K562 (cell line): ENCODE results near the gene BIK. TPM values are rescaled to one million over a fixed set of nuclear protein-coding genes. Genes with fewer than 3 reads are reported as not detected.

Source experiments
- CREM ChIP-seq: IDR thresholded peaks from 2 replicates; pipeline ENCODE4 v1.6.1; 2014; ENCODE audit warnings: antibody characterized with exemption, low read depth
- DNMT1 ChIP-seq: fragments of 450-650 bp; IDR thresholded peaks from 2 replicates; pipeline ENCODE4 v1.6.1; 2016; ENCODE audit warnings: antibody characterized with exemption, mild to moderate bottlenecking
- ELF1 ChIP-seq: fragments of 200-800 bp; sonication (Bioruptor generic); IDR thresholded peaks from 2 replicates; pipeline ENCODE4 v1.6.1; 2016; ENCODE audit warnings: missing genetic modification characterization, missing compliant biosample characterization
- FIP1L1 ChIP-seq: fragments of 200-400 bp; formaldehyde crosslinking; IDR thresholded peaks from 2 replicates; pipeline ENCODE4 v1.6.1; 2018; ENCODE audit warnings: mild to moderate bottlenecking, low read depth, low read length; ENCODE audit not compliant: poor library complexity, severe bottlenecking
- ID3 ChIP-seq, 2 experiments: fragments of 250-450 bp in 1 of 2; fragments of 450-650 bp in 1 of 2; sonication (Bioruptor Pico) in 1 of 2; IDR thresholded peaks; 2 replicates each; pipeline versions ENCODE4 v1.6.1 to v1.8.0; 2016 to 2021; ENCODE audit warnings: mild to moderate bottlenecking in 2 of 2, moderate library complexity in 2 of 2, missing compliant biosample characterization in 1 of 2, missing genetic modification characterization in 1 of 2
- JUN ChIP-seq, 2 experiments: sonication (generic) in 1 of 2; formaldehyde crosslinking in 1 of 2; IDR thresholded peaks; 2 replicates each; pipeline versions ENCODE4 v1.6.1 to v1.8.0; 2012 to 2022; ENCODE audit warnings: borderline replicate concordance in 2 of 2, mild to moderate bottlenecking in 2 of 2, improper control_type of control experiment in 1 of 2, low read depth in 1 of 2, low read length in 1 of 2, missing genetic modification reagents in 1 of 2
- RB1 ChIP-seq: fragments of 450-650 bp; IDR thresholded peaks from 2 replicates; pipeline ENCODE4 v1.6.1; 2017; ENCODE audit warnings: low read depth, mild to moderate bottlenecking
- SMARCA4 ChIP-seq: fragments of 450-650 bp; IDR thresholded peaks from 2 replicates; pipeline ENCODE4 v1.6.1; 2016
- SREBF2 ChIP-seq: sonication (generic); formaldehyde crosslinking; IDR thresholded peaks from 2 replicates; pipeline ENCODE4 v1.4.0; 2020; ENCODE audit warnings: mild to moderate bottlenecking, missing genetic modification reagents
- SRSF3 ChIP-seq: fragments of 200-400 bp; formaldehyde crosslinking; IDR thresholded peaks from 2 replicates; pipeline ENCODE4 v1.6.1; 2016; ENCODE audit warnings: mild to moderate bottlenecking, low read length, moderate library complexity; ENCODE audit not compliant: insufficient read depth
- STAT6 ChIP-seq: sonication (generic); formaldehyde crosslinking; IDR thresholded peaks from 2 replicates; pipeline ENCODE4 v1.8.1; 2023; ENCODE audit warnings: mild to moderate bottlenecking, missing genetic modification reagents
- TEAD4 ChIP-seq, 2 experiments: sonication (generic) in 1 of 2; formaldehyde crosslinking in 1 of 2; IDR thresholded peaks; 2 replicates each; pipeline versions ENCODE4 v1.6.1 to v1.8.0; 2012 to 2022; ENCODE audit warnings: borderline replicate concordance in 1 of 2, inconsistent platforms in 1 of 2, low read length in 1 of 2, mild to moderate bottlenecking in 1 of 2, missing genetic modification reagents in 1 of 2
- THRAP3 ChIP-seq: fragments of 450-650 bp; IDR thresholded peaks from 2 replicates; pipeline ENCODE4 v1.6.1; 2016; ENCODE audit warnings: mild to moderate bottlenecking, inconsistent platforms, borderline replicate concordance
- U2AF1 ChIP-seq: fragments of 200-400 bp; formaldehyde crosslinking; optimal IDR thresholded peaks from 2 replicates; pipeline ENCODE3; 2017; ENCODE audit warnings: mild to moderate bottlenecking, low read depth, low read length, moderate library complexity
- ZBTB34 ChIP-seq: fragments of 250-450 bp; sonication (Bioruptor Pico); IDR thresholded peaks from 2 replicates; pipeline ENCODE4 v1.8.0; 2021; ENCODE audit warnings: mild to moderate bottlenecking, moderate library complexity
- ZC3H11A ChIP-seq: IDR thresholded peaks from 2 replicates; pipeline ENCODE4 v1.6.1; 2012; ENCODE audit warnings: low read depth, low read length, improper control_type of control experiment
- ZNF165 ChIP-seq: fragments of 250-450 bp; sonication (Bioruptor Pico); IDR thresholded peaks from 2 replicates; pipeline ENCODE4 v1.4.0; 2020; ENCODE audit warnings: borderline replicate concordance
- ZNF184 ChIP-seq: sonication (generic); formaldehyde crosslinking; IDR thresholded peaks from 2 replicates; pipeline ENCODE4 v1.5.0; 2020; ENCODE audit warnings: missing genetic modification reagents
- ZNF445 ChIP-seq: fragments of 250-450 bp; sonication (Bioruptor Pico); IDR thresholded peaks from 2 replicates; pipeline ENCODE4 v1.4.0; 2020; ENCODE audit warnings: low read depth, mild to moderate bottlenecking, moderate library complexity
- ZNF589 ChIP-seq: fragments of 200-800 bp; sonication (Bioruptor generic); IDR thresholded peaks from 2 replicates; pipeline ENCODE4 v1.6.1; 2016; ENCODE audit warnings: low read depth, missing genetic modification characterization, missing compliant biosample characterization
- ZSCAN29 ChIP-seq: fragments of 450-650 bp; IDR thresholded peaks from 2 replicates; pipeline ENCODE4 v1.6.1; 2017
- polyA plus RNA-seq, 8 experiments: library from polyadenylated mRNA; depleted of rRNA in 4 of 8; stranded (reverse) in 5 of 8; unstranded in 3 of 8; fragments of >200 nt; fragmentation: Nextera tagmentation in 2 of 8; fragmentation: Illumina TruSeq in 1 of 8; extraction: Ambion mirVana in 2 of 8; extraction: Trizol in 1 of 8; gene quantifications; 2 replicates each; pipeline versions ENCODE4 v1.2.1 to v1.2.3, GENCODE V29; 2011 to 2014; ENCODE audit warnings: inconsistent platforms in 1 of 8, missing spikeins in 1 of 8
- total RNA-seq, 7 experiments: library from RNA; depleted of rRNA in 6 of 7; stranded (reverse); fragments of >200 nt in 6 of 7; fragmentation: Illumina TruSeq in 2 of 7; extraction: Trizol in 2 of 7; gene quantifications; 2 replicates each; pipeline versions ENCODE4 v1.2.1 to v1.2.3, GENCODE V29; 2011 to 2021; ENCODE audit warnings: low replicate concordance in 1 of 7

Gene BIK
- total and polyA plus RNA-seq, 9 of the 15 experiments (the other 6 are each of a cell fraction or from before 2014, with no cell fraction given) = 0.08 to 0.23 (median 0.18) TPM; not detected in 4

GRCh38 chr22:43142880-43143562 lies 32.5 kb downstream of the BIK start, which contains the start of gene MCAT (continued):
- no peak for TF ChIP-seq STAT6 (CRISPR knock-in tag)
- TF ChIP-seq THRAP3 = no peak
- TF ChIP-seq SMARCA4 = no peak
- TF ChIP-seq FIP1L1 = peak; percentile 38
- TF ChIP-seq TEAD4 (IDR thresholded peaks at IDR 0.05; ENCODE audit: low read length) = no peak
- no peak for TF ChIP-seq TEAD4 (CRISPR knock-in tag; IDR thresholded peaks at IDR 0.05; ENCODE audit: borderline replicate concordance)
- TF ChIP-seq ELF1 = peak; percentile 86
- TF ChIP-seq RB1 = peak; percentile 90
- no peak for TF ChIP-seq ZBTB34 (CRISPR knock-in tag)
- TF ChIP-seq CREM = peak; percentile 80
- no peak; the same call in 1 of the 2 replicates for TF ChIP-seq ZC3H11A
- no peak for TF ChIP-seq SRSF3
- no peak for TF ChIP-seq ZNF589 (CRISPR knock-in tag)
- TF ChIP-seq ZNF165 = no peak
- TF ChIP-seq ZNF184 (CRISPR knock-in tag) = no peak
- TF ChIP-seq U2AF1 = no peak
- TF ChIP-seq SREBF2 = no peak
- TF ChIP-seq ZSCAN29 = no peak
- TF ChIP-seq ZNF445 (CRISPR knock-in tag) = no peak
- no peak for TF ChIP-seq JUN (IDR thresholded peaks at IDR 0.05; ENCODE audit: borderline replicate concordance, low read depth, low read length)
- no peak for TF ChIP-seq JUN (CRISPR knock-in tag; IDR thresholded peaks at IDR 0.05; ENCODE audit: borderline replicate concordance)
- TF ChIP-seq DNMT1 = no peak
- TF ChIP-seq ID3 (CRISPR knock-in tag; IDR thresholded peaks at IDR 0.05) = no peak
- TF ChIP-seq ID3 (tag; IDR thresholded peaks at IDR 0.05) = no peak
